ENCODE data around the gene AXIN1.

DNA sequence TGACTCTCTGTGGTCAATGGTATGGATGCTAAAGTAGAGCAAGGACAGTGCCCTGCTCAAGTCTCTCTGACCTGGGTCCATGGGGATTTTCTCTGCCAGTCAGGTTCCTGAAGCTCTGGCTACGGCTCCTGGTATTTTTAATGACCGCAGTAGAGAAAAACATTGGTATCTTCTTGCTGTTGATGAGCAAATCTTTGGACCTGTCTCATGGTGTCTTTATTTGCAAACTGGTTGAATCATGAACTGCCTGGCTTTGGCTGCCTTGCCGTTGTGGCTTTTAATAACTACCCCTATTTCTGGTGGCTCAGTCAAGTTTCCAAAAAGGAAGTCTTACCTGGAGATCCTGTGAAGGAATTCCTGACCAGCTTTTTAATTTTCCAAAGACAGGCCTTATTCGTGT is 109.2 kb downstream of the AXIN1 start:
- TF ChIP-seq CTCF (conservative IDR thresholded peaks at IDR 0.05 in 1 of 2, IDR thresholded peaks at IDR 0.05 in 1 of 2; ENCODE audit: low read depth in 1 of 2, low read length in 2 of 2) (no peak), EZH2 (IDR thresholded peaks at IDR 0.05; ENCODE audit: low read length, missing control alignments) (no peak)
